CD4-positive, alpha-beta T cell treated with Interleukin-4 for 1 hour (primary cell): ENCODE measurements around the gene SMARCE1.

ENCODE experiments used
- DNase-seq, 2 donors: peaks; one replicate each; pipeline ENCODE4 v3.0.0-alpha.2; 2020 to 2022

The SMARCE1 gene

DNA sequence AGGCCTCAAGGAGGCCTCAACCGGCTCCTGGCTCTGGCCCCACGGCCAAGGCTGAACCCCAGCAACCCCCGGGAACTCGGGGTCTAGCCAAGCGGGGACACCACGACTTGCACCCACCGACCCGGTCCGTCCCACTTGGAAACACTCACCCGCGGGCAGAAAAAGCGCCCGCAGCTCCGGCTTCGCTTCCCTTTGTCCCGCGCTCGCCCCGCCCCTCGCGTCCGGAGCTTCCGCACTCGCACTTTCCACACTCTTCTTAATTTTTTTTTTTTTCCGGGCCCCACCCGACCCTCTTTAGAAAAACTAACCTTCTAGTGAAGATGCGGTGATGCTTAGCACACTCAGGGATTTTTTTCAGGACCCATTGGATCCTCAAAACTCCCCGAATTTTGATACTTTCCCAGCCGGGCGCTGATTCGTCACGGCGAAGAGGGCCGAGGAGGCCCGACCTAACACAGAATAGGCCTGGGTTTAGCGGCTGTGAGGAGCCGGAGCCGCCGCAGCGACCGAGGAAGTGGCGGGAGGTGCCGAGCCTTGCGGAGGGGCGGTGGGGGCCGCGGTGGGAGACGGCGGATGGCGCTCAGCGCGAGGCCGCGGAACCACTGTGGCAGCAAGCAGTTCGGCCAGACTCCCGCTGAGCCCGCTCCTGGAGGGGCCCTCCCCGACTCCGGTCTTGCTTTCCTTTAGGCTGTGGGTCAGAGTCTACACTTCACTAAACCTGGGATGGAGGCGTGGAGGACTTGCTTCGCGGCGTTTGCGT lies at the start of gene SMARCE1:
Gene SMARCE1, minus strand, starts transcription at position 195 of the 760 bp plus-strand sequence. CDS start 2,016 bp downstream, outside the sequence.
- peak; percentile 77 to 83 for DNase-seq

DNA sequence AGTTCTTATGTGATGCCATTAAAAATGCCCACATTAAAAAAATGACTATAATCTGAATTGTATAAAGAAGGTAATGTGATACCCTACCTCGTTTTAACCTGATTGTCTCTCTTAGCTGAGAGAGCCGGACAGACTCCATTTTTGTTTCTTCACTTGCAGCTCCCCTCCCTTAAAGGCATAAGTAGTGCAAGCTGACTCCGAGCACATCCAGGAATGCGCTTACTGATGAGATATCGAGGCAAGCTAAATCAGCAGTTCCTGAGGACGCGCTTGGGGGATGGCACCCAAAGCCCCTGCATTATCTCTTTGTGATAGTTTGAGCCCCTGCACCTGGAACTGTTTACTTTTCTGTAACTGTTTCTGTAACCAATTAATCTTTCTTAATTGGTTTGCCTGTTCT lies 49.7 kb upstream of the SMARCE1 start:
- DNase-seq, result no peak

DNA sequence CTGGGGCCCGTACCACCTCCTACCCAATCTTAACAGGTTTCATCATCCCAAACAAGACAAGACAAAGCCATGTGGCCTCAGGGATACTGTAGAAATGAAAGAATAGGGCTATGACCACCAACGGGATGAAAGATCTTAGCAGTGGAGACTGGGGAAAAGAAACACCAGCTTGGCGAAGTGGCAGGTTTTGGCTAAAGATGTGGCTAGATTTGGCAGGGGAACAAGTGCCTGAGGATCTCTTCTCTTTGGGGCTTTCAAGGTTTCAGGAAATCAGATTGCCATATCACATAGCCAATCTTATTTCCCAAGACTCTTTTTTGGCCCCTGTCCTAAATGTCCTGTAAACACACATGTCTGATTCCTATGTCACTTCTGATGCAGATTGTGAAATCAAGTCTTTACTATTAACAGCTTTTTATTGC lies 49.0 kb upstream of the SMARCE1 start:
- no peak for DNase-seq

DNA sequence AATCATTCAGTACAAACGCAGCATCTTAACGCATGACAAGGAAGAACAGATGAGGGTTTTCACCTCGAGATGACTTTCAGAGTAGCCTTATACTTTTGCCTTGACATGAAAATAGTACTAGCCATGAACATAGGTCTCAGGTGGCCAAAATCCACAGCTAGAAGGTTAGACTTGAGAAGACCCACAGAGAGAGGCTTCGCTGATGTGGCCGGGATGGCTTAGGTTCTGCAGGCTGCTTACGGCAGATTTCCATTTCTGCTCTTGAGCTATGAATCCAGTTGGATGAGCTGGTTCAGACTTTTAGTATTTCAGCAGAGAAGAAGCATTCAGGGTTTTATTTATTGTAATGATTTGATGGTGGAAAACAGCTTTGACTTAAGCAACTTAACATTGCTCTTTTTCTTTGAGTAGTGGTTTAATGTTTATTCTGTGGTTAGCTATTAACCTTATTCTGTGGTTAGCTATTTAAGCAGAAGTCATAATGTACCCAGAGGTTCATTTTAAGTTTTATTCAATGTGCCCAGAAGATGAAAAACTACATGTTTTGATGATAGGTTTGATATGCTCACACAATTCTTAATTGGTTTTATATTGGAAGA lies 48.4 kb upstream of the SMARCE1 start:
- no peak for DNase-seq

DNA sequence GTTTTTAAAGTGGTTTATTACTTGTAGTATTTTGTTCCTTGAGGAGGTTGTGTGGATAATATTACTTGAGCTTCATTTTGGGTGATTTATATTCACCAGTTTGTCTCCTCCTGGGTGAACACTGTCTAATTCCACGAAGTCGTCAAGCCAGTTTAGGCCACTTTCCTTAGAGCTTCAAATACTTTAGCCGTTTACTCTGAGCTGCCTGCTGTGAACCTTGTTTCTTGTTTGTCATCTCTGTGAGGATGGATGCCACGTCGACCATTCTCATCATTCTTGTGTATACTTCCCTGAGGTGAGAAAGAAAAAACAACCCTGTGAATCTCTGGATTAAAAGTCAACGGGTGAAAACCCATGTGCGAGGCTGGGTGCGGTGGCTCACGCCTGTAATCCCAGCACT lies 47.0 kb upstream of the SMARCE1 start:
- no peak for DNase-seq

DNA sequence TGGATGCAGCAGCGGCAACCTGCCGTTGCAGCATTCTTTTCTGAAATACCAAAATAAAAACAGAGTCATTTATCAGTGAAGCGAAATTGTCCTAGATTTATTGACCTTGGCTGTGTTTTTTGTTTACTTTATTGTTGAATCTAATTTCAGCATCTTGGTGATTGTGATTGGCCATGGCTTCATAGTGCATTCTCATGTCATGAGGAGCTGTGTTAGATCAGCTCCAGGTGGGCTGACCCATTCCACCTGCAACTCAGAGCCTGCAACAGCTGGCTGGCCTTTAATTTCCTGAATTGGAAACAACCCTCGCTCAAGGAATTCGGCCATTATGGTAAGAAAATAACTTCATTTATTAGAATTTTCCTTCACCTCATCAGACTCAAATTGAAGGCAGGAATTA lies 39.5 kb upstream of the SMARCE1 start:
- DNase-seq, result no peak

DNA sequence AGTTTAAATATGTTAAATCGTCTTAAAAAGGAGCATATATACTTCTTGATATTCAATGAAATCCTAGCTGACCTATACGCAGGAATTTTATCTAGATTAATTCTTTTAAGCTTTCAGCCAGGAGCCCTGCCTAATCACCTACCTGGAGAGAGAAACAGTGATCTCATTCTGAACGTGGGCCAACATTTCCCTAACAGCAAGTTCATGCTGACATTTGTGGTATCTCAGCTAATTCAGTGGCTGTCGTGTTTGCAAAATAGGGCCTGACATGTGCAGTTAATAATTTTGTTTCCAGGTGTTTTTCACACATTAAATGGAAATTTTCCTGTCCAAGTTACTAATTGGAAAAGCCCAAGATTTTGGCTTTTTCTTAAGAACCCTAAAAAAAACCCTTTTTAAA lies 38.6 kb upstream of the SMARCE1 start:
- no peak for DNase-seq

DNA sequence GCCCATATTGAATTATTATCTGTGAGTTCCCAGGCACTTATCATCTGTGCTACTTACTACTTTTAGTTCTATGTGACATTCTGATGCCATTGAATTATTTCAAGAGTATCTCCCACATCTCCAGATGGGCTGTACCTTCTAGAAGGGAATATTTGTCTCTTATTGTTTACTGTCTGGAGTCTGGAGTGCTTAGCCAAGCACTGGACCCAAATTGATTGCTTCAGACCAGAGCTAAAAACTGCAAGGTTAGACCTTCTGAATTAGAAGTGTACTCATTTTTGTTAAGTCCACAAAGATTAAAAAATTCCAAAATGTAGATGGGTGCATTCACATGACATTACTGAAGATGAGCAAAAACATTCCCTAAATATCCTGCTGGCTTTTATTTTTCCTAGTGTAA lies 33.4 kb upstream of the SMARCE1 start:
- DNase-seq, result no peak

DNA sequence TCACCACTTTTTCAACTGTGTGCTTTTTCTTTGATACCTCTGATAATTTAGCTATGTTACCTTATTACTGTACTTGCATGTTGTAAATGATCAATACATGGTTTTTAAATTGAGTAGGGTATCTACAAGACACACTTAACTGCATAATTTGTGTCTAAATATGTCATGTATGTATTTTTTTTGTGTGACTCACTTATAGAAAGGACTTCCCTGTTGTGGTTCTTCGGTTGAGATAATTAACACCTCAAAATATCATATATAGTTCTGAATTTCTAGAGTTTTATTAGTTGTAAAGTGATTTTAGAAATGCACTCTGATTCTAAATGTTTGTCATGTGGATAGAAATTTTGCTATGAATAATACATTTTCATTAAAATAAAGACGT lies 31.9 kb upstream of the SMARCE1 start:
- DNase-seq, result no peak

DNA sequence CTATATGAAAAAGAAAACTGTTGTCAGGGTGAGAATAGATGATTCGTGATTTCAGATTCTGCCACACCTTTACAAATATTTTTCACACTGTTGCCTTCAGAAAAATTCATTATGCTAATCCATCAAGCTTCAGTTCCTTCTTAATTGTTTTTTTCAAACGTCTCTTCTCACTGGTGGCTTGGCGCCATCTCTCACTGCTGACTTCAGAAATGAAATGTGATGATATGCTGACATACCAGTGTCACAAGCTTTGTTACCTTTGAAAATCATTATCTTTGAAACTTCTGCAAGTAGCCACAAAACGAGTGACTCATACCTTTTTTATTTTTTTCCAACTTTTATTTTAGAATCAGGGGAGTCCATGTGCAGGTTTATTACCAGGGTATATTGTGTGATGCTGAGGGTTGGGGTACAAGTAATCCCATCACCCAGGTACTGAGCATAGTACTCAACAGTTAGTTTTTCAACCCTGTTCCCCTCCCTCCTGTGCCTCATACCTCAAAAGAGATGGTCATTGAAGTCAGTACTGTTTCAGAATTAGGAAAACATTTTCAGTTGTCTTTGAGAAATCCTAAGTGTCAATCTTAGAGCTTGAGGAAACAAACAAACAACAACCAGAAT lies 31.4 kb upstream of the SMARCE1 start:
- DNase-seq, result no peak

DNA sequence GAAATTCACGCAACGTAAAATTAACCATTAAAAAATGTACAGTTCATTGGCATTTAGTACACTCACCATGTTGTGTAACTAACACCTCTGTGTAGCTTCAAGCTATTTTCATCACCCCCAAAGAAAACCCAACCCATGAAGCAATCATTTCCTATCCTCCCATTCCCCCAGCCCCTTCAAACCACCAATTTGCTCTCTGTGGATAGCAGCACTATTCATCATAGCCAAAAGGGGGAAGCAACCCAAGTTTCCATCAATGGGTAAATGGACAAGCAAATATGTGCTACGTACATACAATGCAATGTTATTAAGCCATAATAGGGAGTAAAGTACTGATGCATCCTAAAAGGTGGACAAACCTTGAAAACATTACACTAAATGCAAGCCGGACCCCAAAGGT lies 28.3 kb upstream of the SMARCE1 start:
- DNase-seq, result no peak

DNA sequence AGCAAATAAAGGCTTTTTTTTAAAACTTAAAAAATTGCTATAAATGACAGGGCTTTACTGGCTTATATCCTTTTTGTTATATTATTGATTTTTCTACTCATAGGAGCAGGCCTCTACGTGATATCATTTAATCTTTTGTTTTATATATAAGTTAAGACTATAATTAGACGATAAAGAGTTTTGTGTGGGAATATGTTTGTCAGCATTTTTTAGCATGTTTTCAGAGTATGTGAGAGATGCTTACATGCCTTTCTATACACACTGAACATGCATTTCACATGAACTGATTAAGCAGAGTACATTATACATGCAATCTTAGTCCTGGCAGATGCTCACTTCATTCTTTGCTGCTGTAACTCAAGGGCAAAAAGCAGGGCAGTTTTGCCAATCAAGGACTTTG lies 25.0 kb upstream of the SMARCE1 start:
- DNase-seq, result no peak

DNA sequence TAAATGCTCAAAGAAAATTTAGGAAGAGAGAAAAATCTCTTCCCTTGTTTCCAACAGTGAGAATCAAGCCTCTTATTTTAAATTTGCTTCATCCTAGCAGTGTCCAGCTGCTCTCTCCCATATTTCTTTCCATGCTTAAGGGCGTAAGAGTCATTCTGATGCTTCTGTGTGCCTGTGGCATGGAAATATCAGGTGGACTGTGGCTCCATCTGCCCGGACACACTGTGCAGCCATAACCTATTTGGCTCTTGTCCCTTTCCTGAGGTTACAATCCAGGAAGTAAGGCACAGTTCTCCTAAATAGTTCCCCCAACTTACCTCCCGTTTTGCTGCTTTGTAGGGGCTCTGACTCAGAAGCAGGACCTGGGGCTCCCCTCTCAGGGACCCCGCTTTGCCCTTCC lies 23.7 kb upstream of the SMARCE1 start:
- no peak for DNase-seq

DNA sequence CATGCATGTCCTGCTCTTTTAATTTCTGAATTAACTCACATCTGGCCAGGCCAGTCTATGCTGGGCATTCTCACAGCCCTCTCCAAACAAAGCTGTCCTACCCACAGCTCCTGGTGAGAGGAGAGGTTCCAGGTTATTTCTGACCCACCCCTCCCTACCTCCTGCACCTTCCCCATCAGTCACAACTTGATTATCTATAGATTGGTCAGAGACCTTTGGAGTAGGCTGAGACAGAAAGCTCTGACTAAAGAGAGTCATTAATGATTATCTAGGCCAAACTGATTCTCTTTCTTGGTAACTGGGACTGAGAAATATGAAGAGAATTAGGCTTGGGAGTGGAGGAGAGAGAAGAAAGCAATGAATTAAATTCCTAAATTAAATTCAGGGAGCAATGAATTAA lies 18.7 kb upstream of the SMARCE1 start:
- DNase-seq, result no peak

DNA sequence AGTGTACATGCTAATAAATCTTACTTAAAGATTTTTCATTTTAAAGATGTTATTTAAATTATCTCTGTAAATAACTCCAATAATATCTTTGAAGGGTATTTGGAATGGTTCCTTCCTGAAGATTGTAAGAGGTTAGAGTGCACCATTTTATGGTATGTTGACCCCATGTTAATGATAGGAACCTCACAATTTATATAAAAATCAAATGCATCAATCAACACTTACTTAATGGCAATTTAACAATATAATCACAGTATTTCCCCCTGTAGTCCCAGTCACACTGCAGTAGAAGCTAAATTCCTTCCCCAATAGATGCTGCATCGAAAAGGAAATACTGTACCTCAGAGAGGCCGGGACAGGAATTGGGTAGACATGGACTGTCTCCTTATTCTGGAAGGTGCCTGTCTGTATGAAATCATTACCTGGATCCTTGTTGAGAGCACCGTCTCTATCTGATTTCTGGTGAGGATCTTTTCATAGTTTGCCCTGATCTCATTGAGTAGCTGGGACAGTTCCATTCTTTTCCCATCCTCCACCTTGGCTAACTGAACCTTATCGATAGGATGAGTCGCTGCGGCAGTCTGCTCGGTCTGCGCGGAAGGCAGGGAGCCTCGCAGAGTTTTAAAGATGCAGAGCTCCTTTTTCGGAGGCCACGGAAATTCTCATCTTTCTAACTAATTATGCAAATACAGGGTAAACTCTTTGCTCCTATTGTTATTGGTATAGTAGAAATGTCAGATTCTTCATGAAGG lies 17.1 kb upstream of the SMARCE1 start, which contains the start of gene KRT222:
Gene KRT222, minus strand, starts transcription at position 596 of the 752 bp plus-strand sequence. Its CDS starts 78 bp downstream, at position 518.
- DNase-seq, result no peak

DNA sequence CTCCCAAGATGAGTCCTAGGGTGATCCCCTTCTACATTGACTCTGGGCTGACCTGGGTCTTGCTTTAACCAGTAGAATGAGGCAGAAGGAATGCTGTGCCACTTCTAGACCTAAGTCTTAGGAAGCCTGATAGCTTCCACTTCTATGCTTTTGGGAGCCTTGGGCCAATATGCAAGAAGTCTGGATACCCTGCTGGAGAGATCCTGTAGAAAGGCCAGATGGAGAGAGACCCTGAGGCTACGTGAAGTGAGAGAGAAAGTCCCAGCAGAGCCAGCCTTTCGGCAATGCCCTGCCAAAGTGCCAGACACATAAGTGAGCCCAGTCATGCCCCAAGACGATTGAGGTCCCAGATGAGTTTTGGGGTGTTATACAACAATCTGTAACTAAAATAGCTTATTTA lies 15.6 kb upstream of the SMARCE1 start:
- no peak for DNase-seq

DNA sequence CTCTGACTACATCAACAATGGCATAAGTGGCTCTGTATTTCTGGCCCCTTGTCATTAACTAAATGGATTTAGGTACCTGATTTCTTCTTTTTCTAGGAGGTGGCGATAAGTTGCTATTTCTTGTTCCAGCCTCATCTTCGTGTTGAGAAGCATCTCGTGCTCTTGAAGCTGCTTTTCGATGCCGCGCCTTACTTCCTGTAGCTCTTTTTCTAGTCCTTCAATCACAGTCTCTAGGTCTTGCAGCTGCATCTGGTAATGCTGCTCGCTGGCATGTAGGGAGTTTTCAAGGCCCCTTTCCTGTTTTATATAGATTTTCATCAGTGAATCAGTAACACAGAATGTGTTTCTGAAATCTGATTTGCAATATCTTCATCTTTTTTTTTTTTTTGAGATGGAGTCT lies 12.3 kb upstream of the SMARCE1 start:
- no peak for DNase-seq

DNA sequence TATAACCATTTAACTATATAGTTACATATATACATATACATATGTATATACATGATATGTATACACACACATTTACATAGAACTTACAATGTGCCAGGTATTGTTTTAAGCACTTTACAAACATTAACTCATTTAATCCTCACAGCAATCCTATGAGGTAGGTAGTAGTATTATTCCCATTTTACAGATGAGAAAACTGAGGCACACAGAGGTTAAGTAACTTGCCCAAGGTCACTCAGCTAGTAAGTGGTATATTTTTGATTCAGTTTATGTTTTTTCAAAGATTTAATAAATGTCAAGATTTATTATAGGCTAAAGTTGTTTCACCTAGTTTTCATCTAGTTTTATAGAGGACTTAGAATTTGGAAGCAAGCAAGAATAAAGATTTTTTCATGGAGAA lies 10.8 kb upstream of the SMARCE1 start:
- no peak for DNase-seq

DNA sequence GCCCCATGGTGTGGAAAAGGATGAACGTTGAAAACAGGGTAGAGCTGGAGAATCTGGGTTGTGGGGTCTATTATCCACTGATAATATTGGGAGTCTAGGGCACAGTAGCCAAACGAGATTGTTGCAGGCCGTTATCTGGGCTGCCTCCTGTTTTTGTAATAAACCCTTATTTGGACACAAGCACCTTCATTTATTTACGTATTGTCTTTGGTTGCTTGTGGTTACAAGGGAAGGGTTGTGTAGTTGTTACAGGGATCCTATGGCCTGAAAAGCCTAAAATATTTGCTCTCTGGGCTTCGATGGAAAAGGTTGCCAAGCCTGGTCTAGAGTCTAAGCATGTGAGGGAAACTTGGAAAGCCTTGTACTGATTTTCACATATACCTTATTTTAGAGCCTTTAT lies 4.3 kb upstream of the SMARCE1 start:
- no peak for DNase-seq

DNA sequence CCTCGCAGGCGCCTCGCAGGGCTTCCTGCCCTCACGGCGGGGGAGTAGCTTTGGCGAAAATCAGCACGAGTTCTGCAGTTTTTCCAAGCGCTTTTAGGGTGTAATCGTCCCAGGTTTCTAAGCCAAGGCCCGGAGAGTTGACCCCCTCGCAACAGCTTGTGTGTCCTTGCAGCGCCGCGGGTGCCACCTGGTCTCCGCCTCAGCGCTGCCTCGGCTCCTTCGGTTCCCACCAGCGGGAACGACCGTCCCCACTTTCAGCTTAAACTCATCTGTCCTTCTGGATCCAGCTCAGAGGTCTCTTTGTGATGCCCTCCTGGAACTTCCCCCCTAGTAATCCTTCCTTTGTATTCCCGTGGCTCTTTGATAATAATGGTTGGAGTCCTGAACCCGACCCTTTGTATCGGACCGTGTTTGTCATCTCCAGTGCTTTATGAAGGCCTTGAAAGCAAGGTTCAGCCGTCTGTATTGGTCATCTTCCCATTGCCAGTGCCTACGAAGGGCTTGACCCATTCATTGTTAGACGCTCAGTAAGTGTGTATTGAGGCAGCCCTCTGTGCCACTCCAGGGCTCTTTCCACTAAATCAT lies 858 bp upstream of the SMARCE1 start:
- DNase-seq, result no peak

DNA sequence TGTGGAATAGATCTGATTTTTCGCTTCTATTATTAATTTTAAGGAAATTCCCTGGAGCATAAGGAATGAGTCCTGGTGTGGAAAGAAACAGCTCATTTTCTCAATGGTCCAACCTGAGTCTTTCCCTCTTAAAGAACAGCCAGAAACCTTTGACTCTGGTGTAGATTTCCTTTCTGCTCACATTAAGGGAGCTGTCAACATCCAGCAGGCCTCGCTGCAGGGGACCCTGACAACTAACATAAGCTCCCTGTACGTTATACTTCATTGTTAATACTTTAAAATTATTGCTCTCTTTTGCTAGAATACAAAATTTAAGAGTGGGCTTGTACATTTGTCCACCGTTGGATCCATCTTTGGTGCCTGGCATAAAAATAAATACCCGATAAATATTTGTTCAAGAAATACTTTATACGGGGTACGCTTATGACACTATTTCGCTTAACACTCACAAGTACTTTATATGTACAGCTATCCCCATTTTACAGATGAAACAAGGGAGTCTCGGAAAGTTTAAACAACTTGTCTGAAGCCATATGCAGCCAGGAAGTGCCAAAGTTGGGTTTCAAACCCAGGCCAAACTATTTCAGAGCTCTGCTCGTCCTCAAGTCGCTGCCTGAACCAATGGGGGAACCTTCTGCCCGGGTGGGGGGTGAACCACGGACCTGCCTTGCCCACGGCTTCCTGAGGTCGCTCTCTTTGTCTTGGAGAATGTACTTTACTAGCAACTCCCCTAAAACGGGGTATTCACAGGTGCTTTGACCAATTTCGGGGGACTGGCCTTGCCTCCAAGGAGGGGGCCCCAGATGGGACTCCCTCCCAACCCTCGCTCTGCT lies 611 bp downstream of the SMARCE1 start:
- DNase-seq, result peak in 1 of 2 donors; percentile 44

DNA sequence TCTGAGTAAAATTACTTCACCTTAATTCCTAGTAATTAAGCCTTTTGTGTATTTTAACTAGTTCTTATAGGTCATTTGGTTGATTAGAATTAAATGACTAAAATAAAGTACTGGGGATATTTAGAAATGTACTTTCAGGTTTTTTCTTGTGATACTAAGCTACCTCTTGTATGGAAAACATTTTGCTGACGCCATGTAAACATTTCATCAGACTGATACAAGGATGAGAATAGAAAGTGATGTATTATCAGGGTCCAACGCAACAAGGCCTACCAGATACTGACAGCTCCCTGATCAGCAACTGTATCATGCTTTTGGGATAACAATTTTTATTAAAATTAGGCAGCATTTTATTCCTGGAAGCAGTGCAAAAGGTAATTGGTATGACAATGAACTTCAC lies 1.7 kb downstream of the SMARCE1 start:
- DNase-seq, result no peak
